CD4-positive, alpha-beta T cell treated with Interleukin-2 at 100 ng/mL for 4 hours (primary cell): ENCODE data around the gene UNK.

Source experiments
- DNase-seq: peaks from one replicate; pipeline ENCODE4 v3.0.0-alpha.2; 2020; ENCODE audit warnings: low spot score

The UNK gene

DNA sequence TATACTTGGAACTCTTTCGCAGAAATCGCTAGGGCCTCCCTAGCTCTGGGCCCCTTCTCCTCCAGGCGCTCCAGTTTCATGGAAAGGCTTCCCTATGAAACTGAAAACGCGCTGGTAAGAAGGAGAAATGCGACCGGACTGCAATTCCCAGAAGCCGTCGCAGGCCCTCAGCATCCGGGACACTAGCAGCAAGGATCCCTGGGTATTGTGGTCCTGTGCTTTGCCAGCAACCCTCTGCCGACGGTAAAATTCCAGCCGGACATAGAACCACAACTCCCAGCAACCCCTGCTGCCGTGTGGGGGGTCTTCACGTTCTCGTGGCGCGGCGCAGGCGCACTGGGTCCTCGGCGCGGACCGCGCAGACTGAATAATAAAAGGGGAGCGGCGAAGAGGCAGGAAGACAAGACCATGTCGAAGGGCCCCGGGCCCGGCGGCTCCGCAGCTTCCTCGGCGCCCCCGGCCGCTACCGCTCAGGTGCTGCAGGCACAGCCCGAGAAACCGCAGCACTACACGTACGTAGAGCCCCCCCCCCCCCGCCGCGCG lies at the start of gene UNK:
UNK (plus strand) TSS at position 334 of the 543 bp plus-strand sequence; CDS start at position 409, 75 bp downstream.
- peak; percentile 98 for DNase-seq

DNA sequence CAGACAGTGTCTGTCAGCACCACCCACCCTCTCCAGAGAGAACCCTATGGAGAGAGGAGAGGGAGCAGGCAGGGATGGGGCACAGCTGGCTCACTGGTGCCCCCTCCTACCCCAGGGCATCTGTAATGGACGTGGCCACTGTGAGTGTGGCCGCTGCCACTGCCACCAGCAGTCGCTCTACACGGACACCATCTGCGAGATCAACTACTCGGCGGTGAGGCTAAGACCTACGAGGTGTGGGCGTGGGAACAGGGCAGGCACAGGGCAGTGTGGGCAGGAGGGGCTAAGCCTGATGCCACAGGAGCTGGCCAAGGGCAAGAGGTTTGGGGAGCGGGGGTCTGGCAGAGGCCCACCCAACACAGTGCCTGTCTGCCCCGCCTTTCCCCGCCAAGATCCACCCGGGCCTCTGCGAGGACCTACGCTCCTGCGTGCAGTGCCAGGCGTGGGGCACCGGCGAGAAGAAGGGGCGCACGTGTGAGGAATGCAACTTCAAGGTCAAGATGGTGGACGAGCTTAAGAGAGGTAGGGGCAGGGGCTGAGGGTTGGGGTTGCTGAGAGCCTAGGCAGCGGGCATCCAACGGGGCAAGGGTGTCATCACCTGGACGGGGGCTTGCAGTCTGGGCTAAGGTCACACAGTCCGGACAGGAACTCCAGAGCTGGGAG lies 48.3 kb upstream of the UNK start:
- DNase-seq: no peak

DNA sequence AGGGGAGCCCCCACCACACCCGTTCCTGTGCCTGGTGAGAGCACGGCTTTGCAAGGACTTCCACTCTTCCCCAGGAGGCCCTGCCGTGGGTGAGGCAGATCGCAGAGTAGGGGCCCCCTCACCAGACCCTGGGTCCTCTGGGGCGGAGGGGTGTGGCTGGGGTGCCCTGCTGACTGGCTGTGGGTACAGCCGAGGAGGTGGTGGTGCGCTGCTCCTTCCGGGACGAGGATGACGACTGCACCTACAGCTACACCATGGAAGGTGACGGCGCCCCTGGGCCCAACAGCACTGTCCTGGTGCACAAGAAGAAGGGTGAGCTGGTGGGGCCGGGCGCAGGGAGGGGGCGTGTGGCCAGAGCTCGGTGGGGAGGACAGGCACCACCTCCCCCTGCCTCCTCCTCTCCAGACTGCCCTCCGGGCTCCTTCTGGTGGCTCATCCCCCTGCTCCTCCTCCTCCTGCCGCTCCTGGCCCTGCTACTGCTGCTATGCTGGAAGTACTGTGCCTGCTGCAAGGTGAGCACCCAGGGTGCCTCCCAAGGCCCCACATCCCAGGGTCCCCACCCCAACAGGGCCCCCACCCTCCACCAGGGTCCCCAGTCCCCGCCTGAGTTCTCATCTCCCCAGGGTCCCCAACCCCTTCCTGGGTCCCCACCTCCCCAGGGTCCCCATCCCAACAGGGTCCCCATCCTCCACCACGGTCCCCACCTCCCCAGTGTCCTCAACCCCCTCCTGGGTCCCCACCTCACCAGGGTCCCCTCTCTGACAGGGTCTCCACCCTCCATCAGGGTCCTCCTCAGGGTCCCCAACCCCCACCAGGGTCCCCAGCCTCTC lies 47.3 kb upstream of the UNK start:
- DNase-seq: no peak

DNA sequence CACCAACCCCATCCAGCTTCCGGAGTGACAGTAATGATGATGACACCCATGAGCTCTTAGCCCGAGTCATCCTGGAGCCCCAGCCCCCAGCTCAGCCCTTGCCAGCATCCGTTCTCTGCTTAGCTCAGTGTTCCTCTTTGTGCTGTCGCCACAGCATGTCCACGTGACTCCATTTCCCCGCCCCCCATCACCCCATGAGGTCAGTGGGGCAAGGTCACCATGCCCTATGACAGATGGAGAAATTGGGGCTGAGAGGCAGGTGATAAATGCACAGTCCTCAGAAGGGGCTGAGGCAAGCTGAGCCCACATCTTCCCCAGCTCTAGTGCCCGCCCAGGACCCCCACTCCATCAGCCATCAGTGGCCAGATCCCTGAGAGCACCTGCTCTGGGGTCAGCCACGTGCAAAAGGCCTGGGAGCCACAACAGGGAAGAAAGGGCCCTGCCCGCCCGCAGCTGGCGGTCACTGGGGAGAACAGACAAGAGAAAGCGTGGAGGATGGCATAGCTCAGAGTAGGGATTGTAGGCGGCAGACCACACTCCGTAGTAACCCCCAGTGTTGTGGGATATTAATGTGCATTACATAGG lies 46.3 kb upstream of the UNK start:
- DNase-seq: no peak

DNA sequence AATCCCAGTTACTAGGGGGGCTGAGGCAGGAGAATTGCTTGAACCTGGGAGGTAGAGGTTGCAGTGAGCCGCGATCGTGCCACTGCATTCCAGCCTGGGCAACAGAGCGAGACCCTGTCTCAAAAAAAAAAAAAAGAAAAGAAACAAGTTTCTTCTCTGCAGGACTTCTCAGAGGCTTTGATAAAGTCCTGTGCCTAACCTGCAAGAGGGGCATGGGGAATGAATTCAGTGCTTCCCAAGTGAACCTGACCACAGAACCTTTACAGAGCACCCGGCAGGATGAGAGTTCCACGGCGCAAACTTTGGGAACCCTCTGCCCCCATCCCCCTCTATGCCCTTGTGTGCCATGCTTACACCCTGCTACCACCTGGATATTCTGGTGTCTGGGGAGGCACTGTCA lies 45.4 kb upstream of the UNK start:
- DNase-seq: no peak

- DNase-seq: no peak
These were observed 44.8 kb upstream of the UNK start for GRCh38 chr17:75739801-75740200.

GRCh38 chr17:75740215-75740614 lies 44.4 kb upstream of the UNK start:
- DNase-seq: no peak

DNA sequence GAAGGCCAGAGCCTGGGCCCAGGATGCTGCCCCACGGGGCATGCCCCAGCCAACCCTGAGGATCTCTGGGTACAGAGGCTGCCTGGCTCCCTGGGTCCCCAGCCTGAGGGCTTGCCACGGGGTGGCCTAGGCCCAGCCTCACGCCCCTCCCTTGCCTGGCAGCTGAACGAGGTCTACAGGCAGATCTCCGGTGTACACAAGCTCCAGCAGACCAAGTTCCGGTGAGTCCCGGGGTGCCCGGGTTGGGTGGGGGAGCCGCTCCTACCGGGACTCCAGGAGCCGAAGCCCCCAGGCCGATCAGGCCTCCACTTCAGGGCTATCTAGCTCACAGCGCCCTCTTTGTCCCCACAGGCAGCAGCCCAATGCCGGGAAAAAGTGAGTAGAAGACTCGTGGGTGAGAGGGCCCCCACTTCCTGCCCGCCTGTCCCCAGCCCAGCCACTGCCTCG lies 44.0 kb upstream of the UNK start:
- no peak for DNase-seq

- no peak for DNase-seq
These were observed 42.3 kb upstream of the UNK start for GRCh38 chr17:75742337-75742736.

- DNase-seq: no peak
These were observed 40.9 kb upstream of the UNK start for GRCh38 chr17:75743625-75744206.

- DNase-seq: no peak
These were observed 35.9 kb upstream of the UNK start for GRCh38 chr17:75748706-75749105.

- peak; percentile 86 for DNase-seq
These were observed 34.8 kb upstream of the UNK start for GRCh38 chr17:75749545-75750389.

GRCh38 chr17:75750661-75751423 lies 33.8 kb upstream of the UNK start:
- no peak for DNase-seq

GRCh38 chr17:75751676-75752404 lies 32.8 kb upstream of the UNK start:
- no peak for DNase-seq

GRCh38 chr17:75752405-75752709 lies 32.2 kb upstream of the UNK start:
- DNase-seq: no peak

- peak; percentile 17 for DNase-seq
These were observed 31.6 kb upstream of the UNK start for GRCh38 chr17:75752802-75753513.

DNA sequence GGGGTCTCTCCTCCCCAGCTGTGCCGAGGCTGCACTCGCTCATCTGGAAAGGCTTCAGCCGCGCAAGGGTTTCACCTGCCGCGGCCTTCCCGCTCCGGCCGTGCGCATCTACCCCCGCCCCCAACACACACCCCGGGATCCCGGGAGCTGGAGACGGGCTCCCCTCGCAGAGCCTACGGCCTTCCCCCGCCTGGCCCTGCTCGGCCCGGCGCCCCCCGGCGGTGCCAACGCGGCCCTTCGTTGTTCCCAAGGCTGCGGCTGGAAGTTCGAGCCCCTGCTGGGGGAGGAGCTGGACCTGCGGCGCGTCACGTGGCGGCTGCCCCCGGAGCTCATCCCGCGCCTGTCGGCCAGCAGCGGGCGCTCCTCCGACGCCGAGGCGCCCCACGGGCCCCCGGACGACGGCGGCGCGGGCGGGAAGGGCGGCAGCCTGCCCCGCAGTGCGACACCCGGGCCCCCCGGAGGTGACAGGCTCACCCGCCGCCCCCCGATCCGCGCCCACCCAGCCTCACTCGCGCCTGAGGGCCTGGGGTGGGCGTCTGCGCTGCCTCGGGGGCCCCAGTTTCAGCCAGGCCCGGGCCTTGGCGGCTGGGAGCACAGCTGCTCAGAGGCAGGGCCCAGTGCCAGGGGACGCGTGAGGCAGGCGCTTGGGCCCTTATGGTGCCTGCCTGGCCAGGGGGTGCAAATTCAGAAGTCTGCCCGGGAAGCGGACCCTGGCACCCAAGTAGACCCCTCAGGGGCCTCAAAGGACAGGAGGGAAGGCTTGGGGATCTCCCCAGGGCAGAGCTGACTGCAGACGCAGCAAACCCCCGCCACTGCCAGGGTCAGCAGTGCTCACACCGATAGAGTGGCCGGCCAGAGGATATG lies 30.9 kb upstream of the UNK start:
- DNase-seq: peak; percentile 69

GRCh38 chr17:75754378-75755204 lies 30.0 kb upstream of the UNK start:
- DNase-seq: no peak
